ENCODE results near the gene VPS51. TPM values are rescaled to one million over a fixed set of nuclear protein-coding genes. Genes with fewer than 3 reads are reported as not detected.

VPS51 gene
- total and polyA plus RNA-seq, 9 of the 15 experiments (the other 6 are each of a cell fraction or from before 2014, with no cell fraction given), result 1.8 to 143 (median 46.8) TPM

GRCh38 chr11:65134952-65135632 lies 39.1 kb downstream of the VPS51 start (continued):
- peak; percentile 90 for TF ChIP-seq PKNOX1 (IDR thresholded peaks at IDR 0.05)
- TF ChIP-seq FOS (IDR thresholded peaks at IDR 0.05; ENCODE audit: extremely low read depth, insufficient read length), result peak; percentile 90
- no peak for TF ChIP-seq LARP7 (IDR thresholded peaks at IDR 0.05)
- no peak for TF ChIP-seq VEZF1 (CRISPR knock-in tag; IDR thresholded peaks at IDR 0.05)
- TF ChIP-seq ZNF583 (CRISPR knock-in tag; IDR thresholded peaks at IDR 0.05), result no peak
- TF ChIP-seq SNIP1 (IDR thresholded peaks at IDR 0.05; ENCODE audit: low read depth), result no peak
- no peak for TF ChIP-seq BRF2 (IDR thresholded peaks at IDR 0.05; ENCODE audit: borderline replicate concordance, insufficient read depth, insufficient read length)
- TF ChIP-seq PRMT5 (CRISPR knock-in tag; IDR thresholded peaks at IDR 0.05), result no peak
- TF ChIP-seq PURB (CRISPR knock-in tag; IDR thresholded peaks at IDR 0.05; ENCODE audit: low read depth), result no peak
- TF ChIP-seq CHD1 (IDR thresholded peaks at IDR 0.05; ENCODE audit: low read length), result no peak
- TF ChIP-seq POLR2B (IDR thresholded peaks at IDR 0.05; ENCODE audit: low read depth, partially characterized antibody), result peak; percentile 61
- no peak for TF ChIP-seq ZC3H8 (IDR thresholded peaks at IDR 0.05)
- TF ChIP-seq TCFL5 (CRISPR knock-in tag; conservative IDR thresholded peaks at IDR 0.05), result no peak
- no peak for TF ChIP-seq ZNF584 (CRISPR knock-in tag; IDR thresholded peaks at IDR 0.05; ENCODE audit: low read depth)
- TF ChIP-seq ZNF445 (CRISPR knock-in tag; IDR thresholded peaks at IDR 0.05; ENCODE audit: low read depth), result no peak
- TF ChIP-seq, protein P1, sequence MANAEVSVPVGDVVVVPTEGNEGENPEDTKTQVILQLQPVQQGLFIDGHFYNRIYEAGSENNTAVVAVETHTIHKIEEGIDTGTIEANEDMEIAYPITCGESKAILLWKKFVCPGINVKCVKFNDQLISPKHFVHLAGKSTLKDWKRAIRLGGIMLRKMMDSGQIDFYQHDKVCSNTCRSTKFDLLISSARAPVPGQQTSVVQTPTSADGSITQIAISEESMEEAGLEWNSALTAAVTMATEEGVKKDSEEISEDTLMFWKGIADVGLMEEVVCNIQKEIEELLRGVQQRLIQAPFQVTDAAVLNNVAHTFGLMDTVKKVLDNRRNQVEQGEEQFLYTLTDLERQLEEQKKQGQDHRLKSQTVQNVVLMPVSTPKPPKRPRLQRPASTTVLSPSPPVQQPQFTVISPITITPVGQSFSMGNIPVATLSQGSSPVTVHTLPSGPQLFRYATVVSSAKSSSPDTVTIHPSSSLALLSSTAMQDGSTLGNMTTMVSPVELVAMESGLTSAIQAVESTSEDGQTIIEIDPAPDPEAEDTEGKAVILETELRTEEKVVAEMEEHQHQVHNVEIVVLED (CRISPR knock-in tag; IDR thresholded peaks at IDR 0.05), result no peak
- TF ChIP-seq SP2 (IDR thresholded peaks at IDR 0.05; ENCODE audit: extremely low read depth, low read depth, low read length, poor library complexity, severe bottlenecking), result peak; percentile 72
- no peak for TF ChIP-seq ARID1B (IDR thresholded peaks at IDR 0.05)
- TF ChIP-seq, protein P2, sequence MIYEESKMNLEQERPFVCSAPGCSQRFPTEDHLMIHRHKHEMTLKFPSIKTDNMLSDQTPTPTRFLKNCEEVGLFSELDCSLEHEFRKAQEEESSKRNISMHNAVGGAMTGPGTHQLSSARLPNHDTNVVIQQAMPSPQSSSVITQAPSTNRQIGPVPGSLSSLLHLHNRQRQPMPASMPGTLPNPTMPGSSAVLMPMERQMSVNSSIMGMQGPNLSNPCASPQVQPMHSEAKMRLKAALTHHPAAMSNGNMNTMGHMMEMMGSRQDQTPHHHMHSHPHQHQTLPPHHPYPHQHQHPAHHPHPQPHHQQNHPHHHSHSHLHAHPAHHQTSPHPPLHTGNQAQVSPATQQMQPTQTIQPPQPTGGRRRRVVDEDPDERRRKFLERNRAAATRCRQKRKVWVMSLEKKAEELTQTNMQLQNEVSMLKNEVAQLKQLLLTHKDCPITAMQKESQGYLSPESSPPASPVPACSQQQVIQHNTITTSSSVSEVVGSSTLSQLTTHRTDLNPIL (CRISPR knock-in tag; IDR thresholded peaks at IDR 0.05), result no peak

Data from K562 (cell line).